HL-60 (cell line): ENCODE data around the gene BROX.
"Not testable (repeated sequence)": the region's sequence is repeated elsewhere in the genome, so short reads cannot be mapped to it uniquely, and the experiment has no call there.

Experiments used
- DNase-seq, 2 experiments: peaks; one replicate each; pipeline ENCODE4 v3.0.0-alpha.2; 2010 to 2020; ENCODE audit warnings: low read depth in 1 of 2, low spot score in 1 of 2
- H3K27ac ChIP-seq: fragments of 250-450 bp; sonication (Bioruptor Pico); replicated peaks from 2 replicates; pipeline ENCODE4 v1.5.1; 2020; ENCODE audit warnings: mild to moderate bottlenecking, moderate library complexity
- H3K27me3 ChIP-seq: fragments of 250-450 bp; sonication (Bioruptor Pico); 2 replicates; pipeline ENCODE4 v1.5.1; 2021; ENCODE audit warnings: mild to moderate bottlenecking, moderate library complexity; ENCODE audit not compliant: insufficient read depth, poor library complexity, severe bottlenecking
- H3K4me3 ChIP-seq: replicated peaks from 2 replicates; pipeline ENCODE4 v1.5.1; 2011; ENCODE audit warnings: mild to moderate bottlenecking, control low read depth, low read length; ENCODE audit not compliant: insufficient read depth
- GABPA ChIP-seq: IDR thresholded peaks from 2 replicates; pipeline ENCODE4 v1.6.1; 2012; ENCODE audit warnings: low read depth
- POLR2AphosphoS5 ChIP-seq: IDR thresholded peaks from 2 replicates; pipeline ENCODE4 v1.6.1; 2012; ENCODE audit warnings: low read depth
- SPI1 ChIP-seq: IDR thresholded peaks from 2 replicates; pipeline ENCODE4 v1.6.1; 2012; ENCODE audit warnings: low read depth, mild to moderate bottlenecking, borderline replicate concordance
- TF ChIP-seq, protein P1 (sequence below): IDR thresholded peaks from one replicate; pipeline ENCODE4 v1.5.1; 2011; ENCODE audit warnings: low read length, control low read depth, inconsistent platforms; ENCODE audit not compliant: insufficient read depth
- TF ChIP-seq, protein P2 (sequence below): IDR thresholded peaks from 2 replicates; pipeline ENCODE4 v1.6.1; 2012; ENCODE audit warnings: low read depth; ENCODE audit not compliant: insufficient replicate concordance

The BROX gene

GRCh38 chr1:222736972-222737371, 24.6 kb downstream of the BROX start, which contains the start of gene FAM177B:
TSS of gene FAM177B (plus strand) at chr1:222737202. CDS start at chr1:222746546, 9,344 bp downstream.
- DNase-seq: no peak
- H3K27ac ChIP-seq: no peak within 1 kb of the TSS

DNA sequence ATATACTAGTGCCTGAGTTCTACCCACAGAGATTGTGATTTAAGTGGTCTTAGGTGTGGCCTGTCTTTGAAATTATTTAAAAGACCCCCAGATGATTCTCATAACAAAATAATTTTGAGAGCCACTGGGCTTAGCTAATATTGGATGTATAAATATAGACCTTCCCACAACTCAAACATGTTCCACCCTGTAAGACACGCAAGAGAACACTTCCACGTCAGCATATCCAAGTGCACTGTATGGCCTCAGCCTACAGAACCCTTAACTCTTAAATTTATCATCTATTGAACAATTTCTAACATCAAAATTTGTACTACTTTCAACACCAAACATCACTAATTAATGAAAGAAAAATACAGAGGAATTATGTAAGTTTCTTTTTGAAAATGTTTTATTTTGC, 27.1 kb downstream of the BROX start:
- DNase-seq: no peak
- Histone ChIP-seq H3K27ac (no peak overlapping the region), H3K27me3 (no peaks in the 10 kb centered on the region), H3K4me3 (no peak overlapping the region)
- TF ChIP-seq POLR2AphosphoS5 (no peak), GABPA (no peak), SPI1 (no peak)
- TF ChIP-seq, protein P1, sequence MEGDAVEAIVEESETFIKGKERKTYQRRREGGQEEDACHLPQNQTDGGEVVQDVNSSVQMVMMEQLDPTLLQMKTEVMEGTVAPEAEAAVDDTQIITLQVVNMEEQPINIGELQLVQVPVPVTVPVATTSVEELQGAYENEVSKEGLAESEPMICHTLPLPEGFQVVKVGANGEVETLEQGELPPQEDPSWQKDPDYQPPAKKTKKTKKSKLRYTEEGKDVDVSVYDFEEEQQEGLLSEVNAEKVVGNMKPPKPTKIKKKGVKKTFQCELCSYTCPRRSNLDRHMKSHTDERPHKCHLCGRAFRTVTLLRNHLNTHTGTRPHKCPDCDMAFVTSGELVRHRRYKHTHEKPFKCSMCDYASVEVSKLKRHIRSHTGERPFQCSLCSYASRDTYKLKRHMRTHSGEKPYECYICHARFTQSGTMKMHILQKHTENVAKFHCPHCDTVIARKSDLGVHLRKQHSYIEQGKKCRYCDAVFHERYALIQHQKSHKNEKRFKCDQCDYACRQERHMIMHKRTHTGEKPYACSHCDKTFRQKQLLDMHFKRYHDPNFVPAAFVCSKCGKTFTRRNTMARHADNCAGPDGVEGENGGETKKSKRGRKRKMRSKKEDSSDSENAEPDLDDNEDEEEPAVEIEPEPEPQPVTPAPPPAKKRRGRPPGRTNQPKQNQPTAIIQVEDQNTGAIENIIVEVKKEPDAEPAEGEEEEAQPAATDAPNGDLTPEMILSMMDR: no peak
- TF ChIP-seq, protein P2, sequence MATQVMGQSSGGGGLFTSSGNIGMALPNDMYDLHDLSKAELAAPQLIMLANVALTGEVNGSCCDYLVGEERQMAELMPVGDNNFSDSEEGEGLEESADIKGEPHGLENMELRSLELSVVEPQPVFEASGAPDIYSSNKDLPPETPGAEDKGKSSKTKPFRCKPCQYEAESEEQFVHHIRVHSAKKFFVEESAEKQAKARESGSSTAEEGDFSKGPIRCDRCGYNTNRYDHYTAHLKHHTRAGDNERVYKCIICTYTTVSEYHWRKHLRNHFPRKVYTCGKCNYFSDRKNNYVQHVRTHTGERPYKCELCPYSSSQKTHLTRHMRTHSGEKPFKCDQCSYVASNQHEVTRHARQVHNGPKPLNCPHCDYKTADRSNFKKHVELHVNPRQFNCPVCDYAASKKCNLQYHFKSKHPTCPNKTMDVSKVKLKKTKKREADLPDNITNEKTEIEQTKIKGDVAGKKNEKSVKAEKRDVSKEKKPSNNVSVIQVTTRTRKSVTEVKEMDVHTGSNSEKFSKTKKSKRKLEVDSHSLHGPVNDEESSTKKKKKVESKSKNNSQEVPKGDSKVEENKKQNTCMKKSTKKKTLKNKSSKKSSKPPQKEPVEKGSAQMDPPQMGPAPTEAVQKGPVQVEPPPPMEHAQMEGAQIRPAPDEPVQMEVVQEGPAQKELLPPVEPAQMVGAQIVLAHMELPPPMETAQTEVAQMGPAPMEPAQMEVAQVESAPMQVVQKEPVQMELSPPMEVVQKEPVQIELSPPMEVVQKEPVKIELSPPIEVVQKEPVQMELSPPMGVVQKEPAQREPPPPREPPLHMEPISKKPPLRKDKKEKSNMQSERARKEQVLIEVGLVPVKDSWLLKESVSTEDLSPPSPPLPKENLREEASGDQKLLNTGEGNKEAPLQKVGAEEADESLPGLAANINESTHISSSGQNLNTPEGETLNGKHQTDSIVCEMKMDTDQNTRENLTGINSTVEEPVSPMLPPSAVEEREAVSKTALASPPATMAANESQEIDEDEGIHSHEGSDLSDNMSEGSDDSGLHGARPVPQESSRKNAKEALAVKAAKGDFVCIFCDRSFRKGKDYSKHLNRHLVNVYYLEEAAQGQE: no peak

More at GRCh38 chr1:222736972-222737371, 24.6 kb downstream of the BROX start, which contains the start of gene FAM177B:
- Histone ChIP-seq H3K27me3 (no peaks in the 10 kb centered on the region), H3K4me3 (no peak within 1 kb of the TSS)
- no peak for TF ChIP-seq POLR2AphosphoS5

GRCh38 chr1:222739929-222740328, 27.6 kb downstream of the BROX start:
- no peak overlapping the region for H3K27ac ChIP-seq
- TF ChIP-seq, protein P1: no peak
- TF ChIP-seq, protein P2: no peak
- TF ChIP-seq POLR2AphosphoS5: no peak
- H3K27me3 ChIP-seq: no peaks in the 10 kb centered on the region
- DNase-seq: no peak
- H3K4me3 ChIP-seq: no peak overlapping the region

DNA sequence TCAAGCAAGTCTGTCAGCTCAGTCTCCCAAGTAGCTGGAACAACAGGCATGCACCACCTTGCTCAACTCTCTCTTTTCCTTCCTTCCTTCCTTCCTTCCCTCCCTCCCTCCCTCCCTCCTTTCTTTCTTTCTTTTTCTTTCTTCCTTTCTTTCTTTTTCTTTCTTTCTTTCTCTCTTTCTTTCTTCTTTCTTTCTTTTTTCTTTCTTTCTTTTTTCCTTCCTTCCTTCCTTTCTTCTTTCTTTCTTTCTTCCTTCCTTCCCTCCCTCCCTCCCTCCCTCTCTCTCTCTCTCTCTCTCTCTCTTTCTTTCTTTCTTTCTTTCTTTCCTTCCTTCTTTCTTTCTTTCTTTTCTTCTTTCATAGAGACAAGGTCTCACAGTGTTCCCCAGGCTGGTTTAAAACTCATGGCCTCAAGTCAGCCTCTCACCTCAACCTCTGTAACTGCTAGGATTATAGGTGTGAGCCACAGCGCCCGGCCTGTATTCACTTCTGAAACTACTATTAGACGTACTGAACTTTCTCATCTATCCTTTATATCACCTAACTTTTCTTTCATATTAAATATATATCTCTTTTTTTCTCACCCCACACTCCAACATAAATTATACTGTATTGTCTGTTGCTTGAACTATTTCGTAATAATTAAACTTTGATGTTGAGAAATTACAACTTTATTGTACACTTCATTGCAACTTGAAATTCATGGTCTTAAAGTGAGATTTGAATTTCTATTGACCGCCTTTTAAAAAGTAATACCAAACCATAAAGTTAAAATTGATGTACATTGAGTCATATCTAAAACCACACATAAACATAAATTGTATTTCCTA, 29.5 kb downstream of the BROX start:
- not testable (repeated sequence) for H3K27me3 ChIP-seq, DNase-seq, H3K4me3 ChIP-seq, H3K27ac ChIP-seq

GRCh38 chr1:222749927-222750326, 37.6 kb downstream of the BROX start:
- Histone ChIP-seq H3K27me3 (no peaks in the 10 kb centered on the region), H3K27ac (no peak overlapping the region), H3K4me3 (no peak overlapping the region)
- TF ChIP-seq POLR2AphosphoS5 (no peak), GABPA (no peak), SPI1 (no peak)
- TF ChIP-seq, protein P2: no peak
- TF ChIP-seq, protein P1: no peak
- no peak for DNase-seq
